IPS DF 4.7 (cell line): Measurements from ENCODE around the gene MRPL1.
"Not testable (repeated sequence)": the region's sequence is repeated elsewhere in the genome, so short reads cannot be mapped to it uniquely, and the experiment has no call there.

Experiments used
- DNase-seq: peaks from one replicate; pipeline ENCODE4 v3.0.0-alpha.2; 2013; ENCODE audit warnings: low spot score; ENCODE audit errors: extremely low read depth

Gene MRPL1

GRCh38 chr4:77982900-77983540 lies 120.4 kb downstream of the MRPL1 start:
- not testable (repeated sequence) for DNase-seq

- not testable (repeated sequence) for DNase-seq
Measured at GRCh38 chr4:77983612-77984311, 121.1 kb downstream of the MRPL1 start.

GRCh38 chr4:77989968-77990367 lies 127.3 kb downstream of the MRPL1 start:
- no peak for DNase-seq

GRCh38 chr4:77990456-77990855 lies 127.8 kb downstream of the MRPL1 start:
- no peak for DNase-seq

- no peak for DNase-seq
Measured at GRCh38 chr4:77990904-77991358, 128.3 kb downstream of the MRPL1 start.

- no peak for DNase-seq
Measured at GRCh38 chr4:77992581-77992980, 130.0 kb downstream of the MRPL1 start.

- DNase-seq: peak; percentile 89
Measured at GRCh38 chr4:77994194-77994721, 131.6 kb downstream of the MRPL1 start.

GRCh38 chr4:77996076-77996475 lies 133.4 kb downstream of the MRPL1 start:
- no peak for DNase-seq

- no peak for DNase-seq
Measured at GRCh38 chr4:78001531-78001930, 138.9 kb downstream of the MRPL1 start.

GRCh38 chr4:78002260-78002659 lies 139.6 kb downstream of the MRPL1 start:
- no peak for DNase-seq
